Astrocyte (in vitro differentiated cells and primary cell): ENCODE results near the gene AFF4. TPM values are rescaled to one million over a fixed set of nuclear protein-coding genes. Genes with fewer than 3 reads are reported as not detected.
"Not testable (repeated sequence)": the region's sequence is repeated elsewhere in the genome, so short reads cannot be mapped to it uniquely, and the experiment has no call there.

Experiments
- DNase-seq: peaks from one replicate; pipeline ENCODE4 v3.0.0-alpha.2; 2010; ENCODE audit warnings: low read depth
- FAIRE-seq: peaks from 2 replicates; lab custom pipeline; 2011; peaks lifted over from hg19 to GRCh38; lab: Jason Lieb, UNC
- H2AFZ ChIP-seq: 2 replicates; pipeline ENCODE4 v1.6.0; 2012; ENCODE audit warnings: low read depth, low read length, inconsistent platforms
- H3K27ac ChIP-seq: 2 replicates; pipeline ENCODE4 v1.5.1; 2011; ENCODE audit warnings: low read depth, low read length, inconsistent platforms
- H3K27me3 ChIP-seq: 2 replicates; pipeline ENCODE4 v1.6.0; 2011; ENCODE audit warnings: low read length, inconsistent platforms; ENCODE audit not compliant: insufficient read depth
- H3K36me3 ChIP-seq: 2 replicates; pipeline ENCODE4 v1.5.1; 2011; ENCODE audit warnings: low read length, inconsistent platforms; ENCODE audit not compliant: insufficient read depth
- H3K4me1 ChIP-seq: 2 replicates; pipeline ENCODE4 v1.5.1; 2011; ENCODE audit warnings: low read length, inconsistent platforms; ENCODE audit not compliant: insufficient read depth
- H3K4me2 ChIP-seq: 2 replicates; pipeline ENCODE4 v1.6.0; 2012; ENCODE audit warnings: low read length, inconsistent platforms
- H3K4me3 ChIP-seq: 2 replicates; pipeline ENCODE4 v1.5.1; 2011; ENCODE audit warnings: low read depth, mild to moderate bottlenecking, low read length, inconsistent platforms; ENCODE audit not compliant: insufficient read depth
- H3K79me2 ChIP-seq: 2 replicates; pipeline ENCODE4 v1.6.0; 2012; ENCODE audit warnings: mild to moderate bottlenecking, low read length, inconsistent platforms; ENCODE audit not compliant: insufficient read depth
- H3K9ac ChIP-seq: 2 replicates; pipeline ENCODE4 v1.6.0; 2012; ENCODE audit warnings: mild to moderate bottlenecking, low read length, inconsistent platforms
- H3K9me3 ChIP-seq: 2 replicates; pipeline ENCODE4 v1.5.1; 2012; ENCODE audit warnings: low read depth, mild to moderate bottlenecking, low read length, inconsistent platforms; ENCODE audit not compliant: insufficient read depth
- H4K20me1 ChIP-seq: 2 replicates; pipeline ENCODE4 v1.6.0; 2012; ENCODE audit warnings: low read length, inconsistent platforms; ENCODE audit not compliant: insufficient read depth
- H3K27ac Mint-ChIP-seq: one replicate; pipeline ENCODE4 v1.8.0; 2021; ENCODE audit warnings: mild to moderate bottlenecking, mixed read lengths; ENCODE audit not compliant: unreplicated experiment
- H3K27me3 Mint-ChIP-seq: one replicate; pipeline ENCODE4 v1.8.0; 2021; ENCODE audit warnings: low read depth, mixed read lengths; ENCODE audit not compliant: unreplicated experiment
- H3K36me3 Mint-ChIP-seq: one replicate; pipeline ENCODE4 v1.8.0; 2021; ENCODE audit warnings: low read depth, mixed read lengths; ENCODE audit not compliant: unreplicated experiment
- H3K4me1 Mint-ChIP-seq: one replicate; pipeline ENCODE4 v1.8.0; 2021; ENCODE audit warnings: low read depth, mixed read lengths; ENCODE audit not compliant: unreplicated experiment
- H3K4me3 Mint-ChIP-seq: one replicate; pipeline ENCODE4 v1.8.0; 2021; ENCODE audit warnings: mild to moderate bottlenecking, moderate library complexity, mixed read lengths; ENCODE audit not compliant: unreplicated experiment
- H3K9me3 Mint-ChIP-seq: one replicate; pipeline ENCODE4 v1.8.0; 2021; ENCODE audit warnings: mild to moderate bottlenecking, mixed read lengths; ENCODE audit not compliant: unreplicated experiment
- CTCF ChIP-seq: IDR thresholded peaks from 2 replicates; pipeline ENCODE4 v1.5.1; 2011; ENCODE audit warnings: low read depth, mild to moderate bottlenecking, inconsistent platforms, low read length, moderate library complexity; ENCODE audit not compliant: insufficient read depth
- EZH2 ChIP-seq: IDR thresholded peaks from 2 replicates; pipeline ENCODE4 v1.6.1; 2012; ENCODE audit warnings: mild to moderate bottlenecking, low read length, inconsistent platforms; ENCODE audit not compliant: insufficient read depth
- total RNA-seq: library from RNA; stranded (reverse); gene quantifications from 2 replicates; pipeline ENCODE4 v1.2.1, GENCODE V29; 2021

Gene AFF4
- total RNA-seq, 1 donor from 2014 or later: 163 TPM

- Histone ChIP-seq H3K27me3 (no peaks in the 10 kb centered on the region), H4K20me1 (no peaks in the 10 kb centered on the region), H3K36me3 (no peaks in the 10 kb centered on the region), H3K9ac (no peak overlapping the region), H3K9me3 (no peaks in the 10 kb centered on the region), H3K4me2 (no peak overlapping the region), H3K79me2 (no peaks in the 10 kb centered on the region), H2AFZ (no peak overlapping the region), H3K27ac (no peak overlapping the region), H3K4me1 (peaks cover 4% of the 10 kb centered on the region), H3K4me3 (no peak overlapping the region)
- Mint-ChIP-seq H3K4me1 (no peaks in the 10 kb centered on the region), H3K4me3 (no peak overlapping the region), H3K27ac (no peak overlapping the region), H3K36me3 (peaks cover 7% of the 10 kb centered on the region), H3K9me3 (peaks cover 10% of the 10 kb centered on the region), H3K27me3 (peaks cover 3% of the 10 kb centered on the region)
- no peak for DNase-seq
- no peak for FAIRE-seq
- TF ChIP-seq EZH2: no peak
- TF ChIP-seq CTCF: no peak
These were observed 13.4 kb upstream of the AFF4 start for GRCh38 chr5:132976852-132977251.

- not testable (repeated sequence) for H3K4me2 ChIP-seq, H3K27me3 ChIP-seq, H4K20me1 ChIP-seq, H3K79me2 ChIP-seq, H3K36me3 Mint-ChIP-seq, H3K36me3 ChIP-seq, H3K27ac ChIP-seq, H3K9me3 ChIP-seq, H2AFZ ChIP-seq, FAIRE-seq, H3K27ac Mint-ChIP-seq, DNase-seq, H3K9me3 Mint-ChIP-seq, H3K27me3 Mint-ChIP-seq, H3K9ac ChIP-seq, H3K4me3 Mint-ChIP-seq, H3K4me1 ChIP-seq, H3K4me1 Mint-ChIP-seq
- H3K4me3 ChIP-seq: peak overlapping the region; percentile 2
These were observed 9.0 kb upstream of the AFF4 start for GRCh38 chr5:132972436-132972828.

GRCh38 chr5:132971483-132972435 lies 8.3 kb upstream of the AFF4 start:
- Mint-ChIP-seq H3K36me3 (peaks cover under 1% of the 10 kb centered on the region), H3K4me1 (no peaks in the 10 kb centered on the region), H3K27ac (no peak overlapping the region), H3K9me3 (peaks cover under 1% of the 10 kb centered on the region), H3K4me3 (no peak overlapping the region), H3K27me3 (peaks cover under 1% of the 10 kb centered on the region)
- Histone ChIP-seq H3K27ac (no peak overlapping the region), H4K20me1 (no peaks in the 10 kb centered on the region), H3K4me1 (peaks cover 8% of the 10 kb centered on the region), H3K27me3 (no peaks in the 10 kb centered on the region), H3K4me2 (peak overlapping the region; percentile 52), H3K9ac (no peak overlapping the region), H3K9me3 (no peaks in the 10 kb centered on the region), H2AFZ (peak overlapping the region; percentile 56), H3K79me2 (no peaks in the 10 kb centered on the region), H3K36me3 (no peaks in the 10 kb centered on the region), H3K4me3 (peak overlapping the region; percentile 2)
- FAIRE-seq (no peak), DNase-seq (peak; percentile 45)
- TF ChIP-seq CTCF (no peak), EZH2 (no peak)
